ENCODE data around the gene CRISP3.

GRCh38 chr6:49784272-49784671 lies 40.1 kb upstream of the CRISP3 start:
- TF ChIP-seq CTCF (IDR thresholded peaks at IDR 0.05) (no peak), EZH2 (IDR thresholded peaks at IDR 0.05; ENCODE audit: borderline replicate concordance, insufficient read depth, low read depth, low read length, poor library complexity, severe bottlenecking) (no peak)

All from B cell (primary cell).